ENCODE data around the gene SPACDR.

DNA sequence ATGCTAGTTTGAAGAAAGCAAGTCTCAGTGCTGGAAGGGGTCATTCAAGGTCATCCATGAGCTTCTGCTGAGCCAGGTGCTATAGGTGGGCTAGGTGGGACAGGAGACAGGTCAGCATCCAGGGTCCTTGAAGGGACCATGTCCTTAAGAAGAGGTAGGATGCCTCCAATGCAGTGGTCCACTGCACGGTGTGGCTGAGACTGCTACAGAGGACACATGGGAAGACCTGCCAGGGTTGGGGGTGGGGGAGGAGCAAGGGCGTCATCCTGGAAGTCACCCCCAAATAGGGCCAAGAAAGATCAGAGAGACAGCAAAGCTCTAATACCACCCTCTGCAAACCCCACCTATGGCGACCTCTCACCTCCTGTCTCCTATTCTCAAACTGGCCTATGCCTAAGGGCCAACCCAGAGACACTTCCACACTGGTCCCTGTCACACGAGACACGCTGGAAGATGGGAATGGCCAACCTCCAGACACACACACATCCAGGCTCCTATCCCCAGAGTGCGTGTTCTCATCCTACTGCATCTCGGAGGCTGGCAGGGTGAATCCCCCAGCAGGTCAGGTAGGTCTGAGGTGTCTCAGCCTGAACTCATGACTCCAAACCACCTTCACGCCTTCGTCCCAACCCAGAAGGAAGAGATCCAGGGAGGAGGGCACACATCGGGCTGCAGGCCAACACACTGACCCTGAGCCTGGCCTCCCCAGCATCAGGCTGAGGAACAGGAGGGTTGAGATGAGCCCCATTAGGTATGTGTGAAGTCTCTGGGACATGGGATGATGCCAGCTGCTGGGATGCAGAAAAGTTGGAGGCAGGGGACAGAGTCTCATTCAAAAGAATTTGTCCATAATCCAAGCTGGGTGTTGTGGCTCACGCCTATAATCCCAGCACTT, 22.2 kb downstream of the SPACDR start:
- TF ChIP-seq, protein P1, sequence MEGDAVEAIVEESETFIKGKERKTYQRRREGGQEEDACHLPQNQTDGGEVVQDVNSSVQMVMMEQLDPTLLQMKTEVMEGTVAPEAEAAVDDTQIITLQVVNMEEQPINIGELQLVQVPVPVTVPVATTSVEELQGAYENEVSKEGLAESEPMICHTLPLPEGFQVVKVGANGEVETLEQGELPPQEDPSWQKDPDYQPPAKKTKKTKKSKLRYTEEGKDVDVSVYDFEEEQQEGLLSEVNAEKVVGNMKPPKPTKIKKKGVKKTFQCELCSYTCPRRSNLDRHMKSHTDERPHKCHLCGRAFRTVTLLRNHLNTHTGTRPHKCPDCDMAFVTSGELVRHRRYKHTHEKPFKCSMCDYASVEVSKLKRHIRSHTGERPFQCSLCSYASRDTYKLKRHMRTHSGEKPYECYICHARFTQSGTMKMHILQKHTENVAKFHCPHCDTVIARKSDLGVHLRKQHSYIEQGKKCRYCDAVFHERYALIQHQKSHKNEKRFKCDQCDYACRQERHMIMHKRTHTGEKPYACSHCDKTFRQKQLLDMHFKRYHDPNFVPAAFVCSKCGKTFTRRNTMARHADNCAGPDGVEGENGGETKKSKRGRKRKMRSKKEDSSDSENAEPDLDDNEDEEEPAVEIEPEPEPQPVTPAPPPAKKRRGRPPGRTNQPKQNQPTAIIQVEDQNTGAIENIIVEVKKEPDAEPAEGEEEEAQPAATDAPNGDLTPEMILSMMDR (IDR thresholded peaks at IDR 0.05), result no peak
- no peak for TF ChIP-seq POLR2A (IDR thresholded peaks at IDR 0.05)
